SK-N-SH treated with all-trans-retinoic acid at 6 μM for 48 hours (cell line): ENCODE measurements around the gene ZNF536.
"Not testable (repeated sequence)": the region's sequence is repeated elsewhere in the genome, so short reads cannot be mapped to it uniquely, and the experiment has no call there.

Source experiments
- ATAC-seq: fragments of 200-7000 bp; cut with Tn5 transposase; 3 replicates; pipeline ENCODE4 v1.9.1; 2020; ENCODE audit warnings: mild to moderate bottlenecking, moderate library complexity
- ARNTL ChIP-seq: fragments of 450-650 bp; formaldehyde crosslinking; IDR thresholded peaks from 2 replicates; pipeline ENCODE4 v1.5.0; 2020; ENCODE audit warnings: low read depth, mild to moderate bottlenecking, moderate library complexity, borderline replicate concordance
- BACH2 ChIP-seq: fragments of 250-450 bp; sonication (Bioruptor Pico); IDR thresholded peaks from 2 replicates; pipeline ENCODE4 v1.9.0; 2021; ENCODE audit warnings: mild to moderate bottlenecking, borderline replicate concordance
- CREB5 ChIP-seq: fragments of 250-450 bp; sonication (Bioruptor Pico); IDR thresholded peaks from 2 replicates; pipeline ENCODE4 v1.5.1; 2020; ENCODE audit warnings: low read depth, mild to moderate bottlenecking, moderate library complexity
- CSDC2 ChIP-seq: fragments of 250-450 bp; sonication (Bioruptor Pico); IDR thresholded peaks from 2 replicates; pipeline ENCODE4 v1.5.0; 2020; ENCODE audit warnings: mild to moderate bottlenecking, moderate library complexity
- CSRNP3 ChIP-seq: fragments of 250-450 bp; sonication (Bioruptor Pico); IDR thresholded peaks from 2 replicates; pipeline ENCODE4 v1.5.1; 2021; ENCODE audit warnings: mild to moderate bottlenecking, moderate library complexity
- GLIS3 ChIP-seq: fragments of 250-450 bp; sonication (Bioruptor Pico); IDR thresholded peaks from 2 replicates; pipeline ENCODE4 v1.5.0; 2020; ENCODE audit warnings: mild to moderate bottlenecking, moderate library complexity
- OSR1 ChIP-seq: fragments of 250-450 bp; sonication (Bioruptor Pico); IDR thresholded peaks from 2 replicates; pipeline ENCODE4 v1.8.0; 2022; ENCODE audit warnings: moderate library complexity, mild to moderate bottlenecking, inconsistent platforms
- PATZ1 ChIP-seq: fragments of 250-450 bp; sonication (Bioruptor Pico); IDR thresholded peaks from 2 replicates; pipeline ENCODE4 v1.8.0; 2020; ENCODE audit warnings: mild to moderate bottlenecking, moderate library complexity, borderline replicate concordance
- RARB ChIP-seq: fragments of 250-450 bp; sonication (Bioruptor Pico); IDR thresholded peaks from 2 replicates; pipeline ENCODE4 v1.8.0; 2021; ENCODE audit warnings: mild to moderate bottlenecking, moderate library complexity
- SNAI2 ChIP-seq: fragments of 250-450 bp; sonication (Bioruptor Pico); IDR thresholded peaks from 2 replicates; pipeline ENCODE4 v1.5.0; 2020; ENCODE audit warnings: mild to moderate bottlenecking, moderate library complexity
- TOX ChIP-seq: fragments of 250-450 bp; sonication (Bioruptor Pico); IDR thresholded peaks from 2 replicates; pipeline ENCODE4 v1.8.0; 2021; ENCODE audit warnings: mild to moderate bottlenecking, moderate library complexity, borderline replicate concordance
- TSHZ2 ChIP-seq: fragments of 250-450 bp; sonication (Bioruptor Pico); IDR thresholded peaks from 2 replicates; pipeline ENCODE4 v1.5.0; 2020; ENCODE audit warnings: mild to moderate bottlenecking, moderate library complexity
- ZC3H10 ChIP-seq: fragments of 250-450 bp; sonication (Bioruptor Pico); IDR thresholded peaks from 2 replicates; pipeline ENCODE4 v1.5.1; 2021; ENCODE audit warnings: mild to moderate bottlenecking, moderate library complexity
- ZFP3 ChIP-seq: fragments of 250-450 bp; sonication (Bioruptor Pico); IDR thresholded peaks from 2 replicates; pipeline ENCODE4 v1.5.0; 2020; ENCODE audit warnings: mild to moderate bottlenecking, moderate library complexity
- ZFP30 ChIP-seq: fragments of 450-650 bp; formaldehyde crosslinking; IDR thresholded peaks from 2 replicates; pipeline ENCODE4 v1.5.0; 2022; ENCODE audit warnings: mild to moderate bottlenecking, moderate library complexity
- ZNF565 ChIP-seq: fragments of 450-650 bp; formaldehyde crosslinking; conservative IDR thresholded peaks from 2 replicates; pipeline ENCODE4 v1.5.0; 2020; ENCODE audit warnings: low read depth, mild to moderate bottlenecking, moderate library complexity
- ZNF70 ChIP-seq: fragments of 450-650 bp; formaldehyde crosslinking; IDR thresholded peaks from 2 replicates; pipeline ENCODE4 v1.5.0; 2020; ENCODE audit warnings: mild to moderate bottlenecking, moderate library complexity
- ZNF8 ChIP-seq: fragments of 450-650 bp; formaldehyde crosslinking; IDR thresholded peaks from 2 replicates; pipeline ENCODE4 v1.5.0; 2020; ENCODE audit warnings: mild to moderate bottlenecking, moderate library complexity

The ZNF536 gene

GRCh38 chr19:30416375-30416774 is 44.2 kb downstream of the ZNF536 start (continued):
- TF ChIP-seq ZFP3 (CRISPR knock-in tag) (no peak), CSDC2 (CRISPR knock-in tag) (no peak), ZNF8 (no peak), CSRNP3 (CRISPR knock-in tag) (no peak), CREB5 (CRISPR knock-in tag) (no peak)
- TF ChIP-seq, all 23 proteins: peak for 0

GRCh38 chr19:30417166-30417565 is 45.0 kb downstream of the ZNF536 start:
- not testable (repeated sequence) for ATAC-seq

GRCh38 chr19:30419568-30420180 is 47.5 kb downstream of the ZNF536 start:
- no peak for ATAC-seq
- TF ChIP-seq ZNF8: no peak
- TF ChIP-seq BACH2 (CRISPR knock-in tag): no peak
- no peak for TF ChIP-seq TOX (CRISPR knock-in tag)
- no peak for TF ChIP-seq ZNF70 (CRISPR knock-in tag)
- TF ChIP-seq ARNTL (CRISPR knock-in tag): no peak
- TF ChIP-seq PATZ1: no peak
- no peak for TF ChIP-seq TSHZ2 (CRISPR knock-in tag)
- no peak for TF ChIP-seq ZC3H10
- no peak for TF ChIP-seq CREB5 (CRISPR knock-in tag)
- TF ChIP-seq ZFP3 (CRISPR knock-in tag): no peak
- no peak for TF ChIP-seq GLIS3 (CRISPR knock-in tag)
- no peak for TF ChIP-seq SNAI2 (CRISPR knock-in tag)
- TF ChIP-seq ZFP30 (CRISPR knock-in tag): no peak
- TF ChIP-seq OSR1 (CRISPR knock-in tag): no peak

- ATAC-seq: no peak
These were observed 48.1 kb downstream of the ZNF536 start for GRCh38 chr19:30420316-30420715.

More at GRCh38 chr19:30420316-30420715, 48.1 kb downstream of the ZNF536 start:
- no peak for TF ChIP-seq PATZ1
- TF ChIP-seq ZNF565 (CRISPR knock-in tag): no peak
- no peak for TF ChIP-seq ARNTL (CRISPR knock-in tag)
- TF ChIP-seq CREB5 (CRISPR knock-in tag): no peak
- TF ChIP-seq ZNF8: no peak
- TF ChIP-seq GLIS3 (CRISPR knock-in tag): no peak
- no peak for TF ChIP-seq RARB
- no peak for TF ChIP-seq OSR1 (CRISPR knock-in tag)
- no peak for TF ChIP-seq BACH2 (CRISPR knock-in tag)
- TF ChIP-seq CSDC2 (CRISPR knock-in tag): no peak
